Ovary (tissue), 9 donors: ENCODE measurements around the gene ANKH. TPM values are rescaled to one million over a fixed set of nuclear protein-coding genes. Genes with fewer than 3 reads are reported as not detected.

Experiments used
- DNase-seq, 5 donors: peaks; one replicate each; pipeline ENCODE4 v3.0.0-alpha.2; 2019 to 2020
- H3K27ac ChIP-seq, 2 donors: fragments of 200-600 bp; one replicate each; pipeline versions ENCODE4 v1.5.1 to v1.8.0; 2019 to 2022
- H3K27me3 ChIP-seq: fragments of 200-600 bp; one replicate; pipeline ENCODE4 v1.8.0; 2022
- H3K36me3 ChIP-seq: fragments of 200-600 bp; sonication (generic); one replicate; pipeline ENCODE4 v1.5.1; 2019
- H3K4me1 ChIP-seq: one replicate; pipeline ENCODE4 v1.8.1; 2013; ENCODE audit warnings: mild to moderate bottlenecking, moderate library complexity; ENCODE audit not compliant: insufficient read depth
- H3K4me3 ChIP-seq: fragments of 200-600 bp; sonication (generic); one replicate; pipeline ENCODE4 v1.5.1; 2017
- H3K9me3 ChIP-seq, 2 donors: fragments of 200-600 bp in 1 of 2; sonication (generic) in 1 of 2; one replicate each; pipeline versions ENCODE4 v1.5.1 to v1.8.1; 2013 to 2019; ENCODE audit warnings: mild to moderate bottlenecking in 1 of 2, moderate library complexity in 1 of 2
- EP300 ChIP-seq: sonication (generic); formaldehyde crosslinking; IDR thresholded peaks from one replicate; pipeline ENCODE4 v1.6.1; 2017; ENCODE audit warnings: antibody characterized with exemption
- POLR2A ChIP-seq: fragments of 450-650 bp; IDR thresholded peaks from one replicate; pipeline ENCODE4 v1.6.1; 2017; ENCODE audit warnings: antibody characterized with exemption, mild to moderate bottlenecking, moderate library complexity
- WGBS, 3 donors: extraction: QIAGEN DNeasy Blood & Tissue Kit in 1 of 3; methylation state at CpG; one replicate each; pipeline versions ENCODE4 v1.1.5 to v1.1.7; 2013 to 2017; 5-methylcytosine and 5-hydroxymethylcytosine counted together
- intact Hi-C, 4 donors: fragments of 100-400 bp; cut with DNase I; formaldehyde crosslinking; loops; one replicate each; pipeline versions ENCODE4 v1.11.0 to v1.15.1; 2022 to 2023
- polyA plus RNA-seq, 2 donors: library from polyadenylated mRNA; stranded (reverse); fragments of 200-250 nt in 1 of 2; fragments of 350-450 nt in 1 of 2; fragmentation: Illumina TruSeq in 1 of 2; extraction: RNeasy Lipid Tissue Mini Kit (QIAGEN cat#74804) in 1 of 2; gene quantifications; one replicate each; pipeline ENCODE4 v1.2.3, GENCODE V29; 2013 to 2014
- total RNA-seq, 7 donors: library from RNA; depleted of rRNA in 2 of 7; stranded (reverse); fragments of >200 nt in 2 of 7; fragmentation: NEBNext Ultra II Directional in 3 of 7; extraction: Animal tissue kit (Norgen Biotek cat#: 25700) in 3 of 7; gene quantifications; one replicate each; pipeline versions ENCODE4 v1.1.0 to v1.2.4, GENCODE V29; 2016 to 2023
- TF ChIP-seq, protein P1 (sequence below), 3 donors: fragments of 450-650 bp in 2 of 3; fragments of 200-600 bp in 1 of 3; IDR thresholded peaks; one replicate each; pipeline versions ENCODE4 v1.5.1 to v1.8.0; 2016 to 2022; ENCODE audit warnings: antibody characterized with exemption in 3 of 3, mild to moderate bottlenecking in 1 of 3
- donor health status: DM: no; HTN: no; CAD: no; lungs with moderate emphysema.
- donor health status: DM: no; HTN: no; CAD: no.
- donor health status: Bipolar disorder and iron deficiency.
- donor health status: DM: yes; HTN: yes; CAD: no.
- donor health status: DM: no; HTN: no; CAD: no.
- donor health status: DM: yes; HTN: yes; CAD: no.

ANKH gene
- total and polyA plus RNA-seq, 9 donors: 17.2 to 80.7 (median 44.6) TPM

DNA sequence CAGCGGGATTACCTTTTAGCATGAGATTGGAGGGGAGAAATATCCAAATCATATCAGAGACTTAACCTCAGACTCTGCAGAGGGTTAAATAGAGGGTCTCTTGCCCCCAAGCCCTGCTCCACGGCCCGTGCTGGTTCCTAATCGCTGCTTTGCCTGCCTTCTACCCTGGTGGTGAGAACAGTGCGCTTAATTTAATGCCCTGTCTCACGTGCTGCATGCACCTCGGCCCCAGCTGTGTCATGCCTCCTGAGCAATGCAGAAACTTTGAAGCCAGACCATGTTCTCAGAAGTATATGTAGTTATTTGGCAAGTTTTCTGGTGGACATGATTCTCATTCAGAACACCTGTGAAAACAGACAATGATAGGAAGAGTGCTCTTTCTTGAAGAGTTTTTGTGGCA is 205.6 kb downstream of the ANKH start:
- no peak for DNase-seq
- peak overlapping the region; percentile 79 for H3K4me3 ChIP-seq
- intact Hi-C loops: no loop called here
- TF ChIP-seq POLR2A: no peak
- TF ChIP-seq EP300: no peak
- TF ChIP-seq, protein P1, sequence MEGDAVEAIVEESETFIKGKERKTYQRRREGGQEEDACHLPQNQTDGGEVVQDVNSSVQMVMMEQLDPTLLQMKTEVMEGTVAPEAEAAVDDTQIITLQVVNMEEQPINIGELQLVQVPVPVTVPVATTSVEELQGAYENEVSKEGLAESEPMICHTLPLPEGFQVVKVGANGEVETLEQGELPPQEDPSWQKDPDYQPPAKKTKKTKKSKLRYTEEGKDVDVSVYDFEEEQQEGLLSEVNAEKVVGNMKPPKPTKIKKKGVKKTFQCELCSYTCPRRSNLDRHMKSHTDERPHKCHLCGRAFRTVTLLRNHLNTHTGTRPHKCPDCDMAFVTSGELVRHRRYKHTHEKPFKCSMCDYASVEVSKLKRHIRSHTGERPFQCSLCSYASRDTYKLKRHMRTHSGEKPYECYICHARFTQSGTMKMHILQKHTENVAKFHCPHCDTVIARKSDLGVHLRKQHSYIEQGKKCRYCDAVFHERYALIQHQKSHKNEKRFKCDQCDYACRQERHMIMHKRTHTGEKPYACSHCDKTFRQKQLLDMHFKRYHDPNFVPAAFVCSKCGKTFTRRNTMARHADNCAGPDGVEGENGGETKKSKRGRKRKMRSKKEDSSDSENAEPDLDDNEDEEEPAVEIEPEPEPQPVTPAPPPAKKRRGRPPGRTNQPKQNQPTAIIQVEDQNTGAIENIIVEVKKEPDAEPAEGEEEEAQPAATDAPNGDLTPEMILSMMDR (IDR thresholded peaks at IDR 0.05): no peak
- peaks cover 4% of the 10 kb centered on the region for H3K4me1 ChIP-seq
- 24 to 36% (median 24%) methylated on average over 7 of the region's 7 CpGs for WGBS, 3 donors
- no peak overlapping the region for H3K27ac ChIP-seq
- no peaks in the 10 kb centered on the region for H3K9me3 ChIP-seq
- H3K36me3 ChIP-seq: no peaks in the 10 kb centered on the region
- H3K27me3 ChIP-seq: no peaks in the 10 kb centered on the region

DNA sequence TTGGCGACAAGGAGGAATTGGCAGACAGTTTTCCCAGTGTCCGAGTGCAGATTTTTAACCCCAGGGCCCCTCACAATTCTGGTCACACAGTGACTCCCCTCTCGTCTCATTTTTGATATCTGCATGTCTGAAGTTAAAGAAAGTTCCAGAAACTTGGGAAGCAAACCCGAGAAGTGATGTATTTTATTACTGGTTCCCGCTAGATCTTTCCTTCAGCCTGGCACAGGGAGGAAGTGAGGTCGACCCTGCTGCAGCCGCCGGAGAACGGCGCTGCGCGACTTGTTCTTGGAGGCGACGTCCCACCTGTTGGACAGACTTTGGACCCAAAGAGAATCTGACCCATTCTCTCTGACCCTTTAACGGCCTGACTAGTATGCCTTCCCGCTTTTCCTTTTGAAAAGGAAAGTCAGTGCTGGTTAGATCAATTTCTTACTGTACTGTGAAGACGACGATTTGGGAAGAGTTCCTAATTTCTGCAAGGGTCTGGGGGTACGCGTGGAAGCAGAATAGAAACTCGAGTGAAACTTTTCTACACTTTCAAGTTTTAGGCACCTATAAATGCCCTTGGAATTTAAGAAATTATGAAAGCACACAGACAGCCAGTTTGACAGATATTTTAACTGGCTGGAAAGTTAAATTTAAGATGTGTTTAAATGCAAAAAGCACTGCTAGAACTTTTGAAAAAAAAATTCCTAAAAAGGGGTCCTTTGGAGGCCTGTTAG is 206.3 kb downstream of the ANKH start:
- intact Hi-C loops: no loop called here
- Histone ChIP-seq H3K36me3 (no peaks in the 10 kb centered on the region), H3K27ac (peak overlapping the region in 1 of 2 donors; percentile 88), H3K4me1 (peaks cover 4% of the 10 kb centered on the region), H3K4me3 (peak overlapping the region; percentile 79), H3K9me3 (no peaks in the 10 kb centered on the region), H3K27me3 (no peaks in the 10 kb centered on the region)
- TF ChIP-seq EP300 (no peak), POLR2A (no peak)
- TF ChIP-seq, protein P1 (IDR thresholded peaks at IDR 0.05): no peak
- DNase-seq: peak in 2 of 5 donors; percentile 16 to 30
- WGBS, 3 donors: 1 to 2% (median 1%) methylated on average over 21 of the region's 21 CpGs

DNA sequence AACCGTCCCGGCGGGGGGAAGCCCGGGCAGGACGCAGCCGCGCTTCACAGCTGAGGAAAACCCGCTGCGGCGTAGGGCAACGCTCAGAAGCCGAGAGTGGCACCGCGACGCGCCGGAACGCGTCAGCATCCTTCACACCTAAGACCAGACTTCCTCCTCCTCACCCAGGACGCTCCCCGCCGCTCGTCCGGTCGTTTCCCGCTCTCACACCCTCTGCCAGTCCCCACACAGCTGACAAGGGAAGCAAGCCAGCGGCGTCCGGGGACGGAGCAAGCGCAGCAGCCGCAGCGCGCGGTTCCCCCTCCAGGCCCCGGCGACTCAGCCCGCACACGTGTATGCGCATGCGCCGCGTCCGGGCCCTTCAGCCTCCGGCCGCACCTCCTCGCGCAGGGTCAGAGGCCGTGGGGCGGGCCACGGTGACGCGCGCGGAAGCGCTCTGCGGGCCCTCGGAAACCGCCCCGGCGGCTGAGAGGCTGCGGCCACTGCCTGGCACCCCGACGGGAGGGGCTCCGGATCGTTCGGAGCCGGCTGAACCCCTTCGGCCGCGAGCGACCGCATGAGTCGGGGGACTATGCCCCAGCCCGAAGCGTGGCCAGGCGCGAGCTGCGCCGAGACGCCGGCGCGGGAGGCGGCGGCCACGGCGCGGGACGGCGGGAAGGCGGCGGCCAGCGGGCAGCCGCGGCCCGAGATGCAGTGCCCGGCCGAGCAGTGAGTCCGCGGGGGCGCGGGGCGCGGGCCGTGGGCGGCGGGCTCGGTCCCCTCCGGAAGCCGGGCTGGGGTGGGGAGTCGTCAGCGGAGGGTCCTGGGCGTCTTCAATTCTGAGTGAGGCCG is 207.1 kb downstream of the ANKH start, which contains the start of gene OTULIN:
Gene OTULIN, plus strand, starts transcription at position 449 of the 831 bp plus-strand sequence. Its CDS starts 108 bp downstream, at position 557.
- Histone ChIP-seq H3K36me3 (no peaks in the 10 kb centered on the region), H3K9me3 (no peaks in the 10 kb centered on the region), H3K27ac (peak within 1 kb of the TSS; percentile 56 to 88), H3K27me3 (no peaks in the 10 kb centered on the region), H3K4me1 (peaks cover 4% of the 10 kb centered on the region), H3K4me3 (peak within 1 kb of the TSS; percentile 79)
- TF ChIP-seq EP300: no peak
- TF ChIP-seq POLR2A: peak; percentile 88
- TF ChIP-seq, protein P1 (IDR thresholded peaks at IDR 0.05): peak in 1 of 3 donors; percentile 7
- 0 to 1% (median 1%) methylated on average over 55 to 115 of the region's 115 CpGs for WGBS, 3 donors
- DNase-seq: peak; percentile 90 to 94 (median 92)
- intact Hi-C loops: no loop called here

DNA sequence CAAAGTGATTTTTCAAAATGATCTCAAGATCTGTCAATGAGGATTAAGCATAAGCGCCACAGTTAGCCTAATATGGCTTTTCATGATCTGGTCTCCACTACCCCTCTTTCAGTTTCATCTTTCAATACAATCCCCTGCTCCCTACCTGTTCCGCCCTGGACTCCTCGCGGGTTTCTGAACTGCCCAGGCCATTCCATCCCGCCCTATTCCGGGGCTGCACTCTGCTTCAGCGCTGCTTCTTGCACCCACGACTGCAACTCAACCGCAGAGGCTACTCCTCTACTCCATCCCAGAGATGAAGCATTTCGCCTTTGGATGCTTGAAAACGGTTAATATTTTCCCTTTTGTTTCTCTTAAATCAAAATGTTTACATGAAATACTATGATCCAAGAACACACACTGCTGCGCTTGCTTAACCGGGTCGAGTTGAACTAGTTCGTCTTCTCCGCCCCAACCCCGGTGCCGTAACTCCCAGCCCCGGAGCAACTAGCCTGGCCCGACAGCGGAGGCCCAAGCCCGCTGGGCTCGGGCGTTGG is 207.8 kb downstream of the ANKH start:
- Histone ChIP-seq H3K27me3 (no peaks in the 10 kb centered on the region), H3K27ac (peak overlapping the region; percentile 56 to 88), H3K36me3 (no peaks in the 10 kb centered on the region), H3K4me3 (peak overlapping the region; percentile 79), H3K4me1 (peaks cover 4% of the 10 kb centered on the region), H3K9me3 (no peaks in the 10 kb centered on the region)
- TF ChIP-seq EP300: no peak
- TF ChIP-seq, protein P1 (IDR thresholded peaks at IDR 0.05): no peak
- TF ChIP-seq POLR2A: no peak
- intact Hi-C loops: no loop called here
- 1% methylated on average over 24 of the region's 24 CpGs for WGBS, 3 donors
- peak in 1 of 5 donors; percentile 20 for DNase-seq
